ENCODE results near the gene MACO1. TPM values are rescaled to one million over a fixed set of nuclear protein-coding genes. Genes with fewer than 3 reads are reported as not detected.
"Not testable (repeated sequence)": the region's sequence is repeated elsewhere in the genome, so short reads cannot be mapped to it uniquely, and the experiment has no call there.

Gene MACO1
- total RNA-seq, 1 experiment from 2014 or later, result 14.5 TPM

DNA sequence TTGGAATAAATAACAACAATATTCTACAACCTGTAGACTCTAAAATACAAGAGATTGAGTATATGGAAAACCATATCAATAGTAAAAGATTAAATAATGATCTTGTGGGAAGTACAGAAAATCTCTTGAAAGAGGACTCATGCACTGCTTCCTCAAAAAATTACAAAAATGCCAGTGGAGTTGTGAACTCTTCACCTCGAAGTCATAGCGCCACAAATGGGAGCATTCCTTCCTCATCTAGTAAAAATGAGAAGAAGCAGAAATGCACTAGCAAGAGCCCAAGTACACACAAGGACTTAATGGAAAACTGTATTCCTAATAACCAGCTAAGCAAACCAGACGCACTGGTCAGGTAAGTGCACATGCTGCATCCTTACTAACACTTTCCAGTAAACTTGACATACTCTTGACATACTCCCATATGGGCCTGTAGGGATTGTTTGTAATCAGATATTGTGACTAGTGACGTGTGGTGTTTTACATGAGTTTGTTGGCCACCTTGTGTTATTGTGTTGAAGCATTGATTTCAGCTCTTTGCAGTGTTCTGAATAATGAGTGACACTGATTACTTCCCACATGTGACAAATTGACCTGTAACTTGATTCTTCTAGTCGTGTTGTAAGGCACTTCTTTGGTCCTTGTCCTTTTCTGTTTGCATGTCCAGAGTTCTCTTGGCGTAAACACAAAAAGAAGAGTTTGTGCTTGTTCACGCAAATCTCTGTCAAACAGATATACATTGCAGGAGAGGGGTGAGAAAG is 28.0 kb downstream of the MACO1 start:
- DNase-seq (ENCODE audit: low read depth), result no peak

DNA sequence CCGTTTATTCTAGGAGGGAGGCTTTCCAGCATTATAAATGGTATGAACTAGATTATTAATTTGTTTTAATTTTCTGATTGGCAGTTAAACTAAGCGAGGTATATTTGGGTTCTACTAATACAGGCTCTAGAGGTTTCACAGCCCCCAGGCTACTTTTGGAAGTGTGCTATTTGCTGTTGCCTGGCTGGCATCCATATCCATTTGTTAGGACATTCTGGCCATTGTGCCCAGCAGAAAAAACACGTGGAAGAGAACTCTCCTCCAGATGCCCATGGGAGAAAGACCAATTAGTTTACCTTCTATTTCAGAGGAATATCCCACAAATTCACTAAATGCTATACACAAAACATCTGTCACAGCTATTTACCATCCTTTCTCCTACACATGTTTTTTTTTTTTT is 29.3 kb downstream of the MACO1 start:
- no peak for DNase-seq (ENCODE audit: low read depth)

DNA sequence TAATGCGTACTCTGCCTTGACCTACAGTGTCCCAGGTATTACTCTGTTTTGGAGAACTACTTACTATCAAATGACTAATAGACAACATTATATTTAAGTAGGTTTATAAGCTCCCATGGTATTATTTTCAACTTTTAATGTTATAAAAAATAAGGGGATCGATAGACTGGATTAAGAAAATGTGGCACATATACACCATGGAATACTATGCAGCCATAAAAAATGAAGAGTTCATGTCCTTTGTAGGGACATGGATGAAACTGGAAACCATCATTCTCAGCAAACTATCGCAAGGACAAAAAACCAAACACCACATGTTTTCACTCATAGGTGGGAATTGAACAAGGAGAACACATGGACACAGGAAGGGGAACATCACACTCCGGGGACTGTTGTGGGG is 30.1 kb downstream of the MACO1 start:
- DNase-seq (ENCODE audit: low read depth), result not testable (repeated sequence)

DNA sequence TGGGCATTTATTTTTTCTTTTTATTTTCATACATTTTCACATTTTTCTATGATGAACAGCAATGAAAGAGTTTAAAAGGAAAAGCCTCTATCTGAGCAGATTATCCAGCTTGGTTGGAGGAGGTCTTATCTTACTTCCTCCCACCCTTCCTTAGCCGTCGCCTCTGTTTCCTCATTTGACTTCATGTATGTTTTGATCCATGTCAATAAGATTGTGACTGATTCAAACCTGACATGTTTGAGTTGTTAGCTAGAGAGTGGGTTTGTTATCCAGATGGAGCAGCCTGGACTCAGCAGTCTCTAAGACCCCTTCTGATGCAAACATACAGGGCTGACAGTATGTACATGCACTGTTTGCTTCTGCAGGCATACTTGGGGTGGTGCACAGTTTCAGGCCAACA is 31.2 kb downstream of the MACO1 start:
- DNase-seq (ENCODE audit: low read depth), result no peak

DNA sequence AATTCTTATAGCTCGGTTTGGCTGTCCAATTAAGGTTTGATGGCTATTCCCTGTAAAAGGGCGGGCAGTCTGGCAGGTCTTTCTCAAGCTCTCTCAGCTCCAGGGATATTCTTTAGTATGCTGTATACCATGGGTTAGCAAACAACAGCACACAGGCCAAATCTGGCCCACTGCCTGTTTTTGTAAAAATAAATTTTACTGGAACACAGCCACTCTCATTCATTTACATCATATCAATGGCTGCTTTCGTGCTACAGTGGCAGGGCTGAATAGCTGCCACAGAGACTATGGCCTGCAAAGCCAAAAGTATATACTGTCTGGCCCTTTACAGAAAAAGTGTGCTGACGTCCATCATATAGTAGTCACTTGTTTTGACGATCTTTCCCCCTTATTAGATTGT is 32.0 kb downstream of the MACO1 start:
- DNase-seq (ENCODE audit: low read depth), result no peak

DNA sequence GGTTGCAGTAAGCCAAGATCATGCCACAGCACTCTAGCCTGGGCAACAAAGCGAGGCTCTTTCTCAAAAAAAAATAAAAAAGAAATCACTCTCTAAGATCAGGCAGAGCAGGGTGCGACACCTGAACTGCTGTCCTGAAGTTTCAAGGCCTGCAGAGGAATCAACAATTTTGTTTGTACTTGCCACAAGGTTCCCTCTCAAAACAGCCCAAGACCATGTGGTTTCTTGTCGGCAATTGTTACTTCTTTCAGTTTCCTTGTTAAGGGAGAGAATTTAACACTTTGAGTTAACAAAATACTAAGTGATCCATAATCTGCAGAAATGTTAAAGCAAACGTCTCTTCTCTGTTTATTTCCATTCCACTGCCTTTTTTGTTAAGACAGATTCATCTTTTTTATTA is 36.5 kb downstream of the MACO1 start:
- DNase-seq (ENCODE audit: low read depth), result no peak

DNA sequence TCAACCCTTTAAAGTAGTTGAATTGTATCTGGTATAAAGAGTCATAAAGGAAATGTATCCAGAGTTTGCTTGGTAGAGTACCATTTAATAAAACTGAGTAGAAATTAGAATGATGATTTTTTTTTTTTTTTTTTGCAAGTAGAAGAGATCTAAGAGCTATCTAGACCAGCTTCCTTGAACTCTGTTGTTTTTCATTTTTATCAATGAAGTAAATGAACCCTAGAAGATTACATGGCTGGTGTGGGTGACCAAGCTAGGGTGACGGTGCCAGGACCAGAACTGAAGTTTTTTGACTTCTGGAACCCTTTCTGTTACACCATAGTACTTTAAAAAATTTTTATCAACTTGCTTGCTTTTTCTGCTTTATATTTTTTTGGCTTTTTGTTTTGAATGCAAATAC is 36.9 kb downstream of the MACO1 start:
- DNase-seq (ENCODE audit: low read depth), result no peak

DNA sequence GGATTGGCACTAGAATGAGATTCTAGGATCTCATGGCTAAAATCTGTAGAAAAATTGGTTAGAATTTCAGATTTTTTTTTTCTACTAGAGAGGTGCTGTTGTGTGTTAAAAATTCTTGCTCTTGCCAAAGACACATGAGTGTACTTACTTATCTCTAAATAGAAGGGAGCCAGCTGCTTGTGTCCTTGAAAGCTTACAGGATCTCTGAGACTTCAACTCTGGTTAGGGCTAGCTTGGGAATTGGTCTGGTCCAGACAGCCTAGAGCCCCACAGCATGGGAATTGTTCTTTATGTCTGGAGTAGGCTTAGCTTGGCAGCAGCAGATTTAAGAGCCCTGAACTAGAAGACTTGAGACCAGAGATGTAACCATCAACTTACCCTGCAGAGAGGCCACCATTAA is 37.3 kb downstream of the MACO1 start:
- DNase-seq (ENCODE audit: low read depth), result peak; percentile 61

DNA sequence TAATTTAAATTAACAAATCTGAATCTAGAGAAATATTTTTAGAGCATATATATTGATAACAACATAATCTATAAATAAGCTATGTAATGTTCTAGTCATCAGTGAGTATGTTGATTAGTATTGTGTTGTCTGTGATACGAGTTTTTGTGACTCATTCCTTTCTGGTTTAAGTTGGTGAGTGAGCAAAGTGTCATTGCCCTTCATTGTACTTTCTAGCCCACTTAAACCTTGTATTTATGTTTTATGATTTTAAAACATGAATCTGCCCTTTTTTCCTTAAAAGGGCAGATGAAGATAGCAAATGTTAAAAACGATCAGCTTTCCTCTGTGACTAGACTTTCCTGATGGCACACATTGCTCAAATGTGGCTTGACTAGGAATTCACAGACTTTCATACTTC is 38.5 kb downstream of the MACO1 start:
- DNase-seq (ENCODE audit: low read depth), result peak; percentile 77

DNA sequence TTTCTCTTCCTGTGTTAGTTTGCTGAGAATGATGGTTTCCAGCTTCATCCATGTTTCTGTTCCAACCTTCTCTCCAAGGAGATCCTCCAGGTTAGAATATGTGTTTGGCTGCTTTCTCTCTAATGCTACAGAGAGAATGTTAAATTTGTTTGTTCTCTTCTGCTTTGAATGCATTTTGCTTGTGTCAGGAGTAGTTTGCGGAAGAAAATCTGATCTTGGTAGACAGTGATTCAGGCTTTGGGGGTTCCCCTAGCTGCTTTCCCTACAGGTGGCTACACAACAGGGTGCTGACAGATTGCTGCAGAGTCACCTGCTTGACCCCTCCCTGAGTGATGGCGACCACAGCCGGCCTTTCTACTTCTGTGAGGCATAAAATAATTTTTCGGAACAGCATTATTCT is 41.8 kb downstream of the MACO1 start:
- no peak for DNase-seq (ENCODE audit: low read depth)

DNA sequence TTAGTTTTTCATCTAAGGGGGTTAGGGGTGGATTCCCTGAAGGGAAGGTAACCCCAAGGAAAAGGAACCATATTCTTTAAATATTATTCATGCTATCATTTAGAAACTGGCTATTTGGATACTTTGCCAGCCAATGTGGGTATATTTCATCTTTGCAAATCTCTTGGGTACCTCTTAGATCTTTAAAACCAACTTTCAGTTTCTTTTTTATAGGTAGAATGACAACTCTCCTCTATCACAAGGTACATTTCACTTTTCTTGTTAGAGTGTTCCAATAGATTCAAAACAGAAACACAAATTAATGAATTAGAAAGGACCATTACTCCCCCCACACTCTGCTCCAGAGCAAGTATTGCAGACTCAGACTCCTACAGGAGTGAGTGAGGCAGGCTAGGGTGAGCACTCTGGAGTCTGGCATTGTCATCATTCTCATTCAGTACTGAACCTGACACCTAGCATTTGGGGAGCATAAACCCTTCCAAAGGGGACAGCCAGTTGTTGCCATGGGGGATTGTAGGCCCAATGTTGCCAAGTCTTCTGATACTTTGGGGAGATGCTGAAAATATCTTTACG is 43.0 kb downstream of the MACO1 start:
- DNase-seq (ENCODE audit: low read depth), result no peak

DNA sequence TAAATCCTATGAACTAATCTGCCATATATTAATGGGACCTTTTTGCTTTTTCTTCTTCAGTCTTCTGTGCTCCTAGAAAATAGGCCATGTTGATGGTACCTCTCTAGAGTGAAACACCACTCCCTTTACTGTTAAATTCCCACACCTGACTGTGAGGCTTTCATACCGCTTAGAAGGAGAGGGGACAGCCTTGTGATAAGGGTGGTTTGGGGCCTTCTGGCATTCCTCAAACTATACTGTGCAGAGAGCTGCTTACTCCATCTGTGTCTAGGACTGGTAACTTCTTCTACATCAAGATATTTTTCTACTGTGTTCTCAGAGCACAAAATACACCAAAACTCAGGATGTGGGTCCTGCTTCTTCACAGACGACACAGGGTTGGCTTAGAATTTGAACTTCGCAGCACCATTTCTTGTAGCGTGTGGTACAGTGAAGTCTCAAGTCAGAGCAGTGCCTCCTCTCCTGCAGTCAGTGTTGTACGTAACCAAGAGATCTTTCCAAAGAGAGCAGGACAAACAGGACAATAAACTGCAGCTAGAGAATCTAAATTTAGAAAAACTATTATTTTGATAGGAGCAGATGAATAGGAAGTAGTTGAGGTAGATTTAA is 43.8 kb downstream of the MACO1 start:
- no peak for DNase-seq (ENCODE audit: low read depth)

DNA sequence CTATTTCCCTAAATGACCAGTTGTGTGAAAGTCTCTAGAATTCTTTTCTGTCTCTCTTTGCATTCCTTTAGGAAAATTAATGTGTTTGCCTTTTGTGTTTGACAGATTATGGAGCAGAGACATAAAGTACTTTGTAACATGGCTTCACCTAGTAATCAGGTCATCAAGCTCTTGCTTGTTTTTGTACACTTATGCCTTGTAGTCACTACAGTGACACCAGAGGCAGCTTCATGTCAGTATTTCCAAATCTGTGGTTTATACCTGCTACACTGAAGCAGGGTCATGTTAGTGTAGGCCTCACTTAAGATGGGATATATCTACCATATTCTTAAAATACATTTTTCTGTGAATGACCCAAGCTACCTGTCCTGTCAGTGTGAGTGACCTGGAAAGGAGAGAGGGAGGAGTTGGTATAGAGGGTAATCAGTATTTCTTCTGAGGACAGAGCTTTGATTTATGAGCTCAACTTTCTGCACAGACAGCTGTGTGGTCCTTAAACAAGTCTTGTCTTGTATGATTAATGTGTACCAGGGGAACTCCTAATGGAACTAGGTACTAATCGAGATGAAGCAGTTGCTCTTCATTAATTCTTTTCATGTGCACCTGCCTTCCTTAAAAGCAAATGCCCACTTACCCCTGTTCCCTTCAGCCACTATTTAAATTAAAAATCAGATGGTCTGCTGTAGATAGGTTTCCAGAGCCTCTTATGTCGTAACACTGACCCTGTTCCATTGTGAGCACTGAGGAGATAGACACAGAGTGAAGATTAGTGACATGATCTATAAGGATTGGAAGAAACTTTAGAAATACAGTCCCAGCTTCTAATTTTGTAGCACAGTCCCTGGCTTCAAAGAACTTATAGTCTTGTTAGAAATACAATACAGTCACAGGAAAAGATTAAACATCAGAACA is 45.7 kb downstream of the MACO1 start:
- no peak for DNase-seq (ENCODE audit: low read depth)

DNA sequence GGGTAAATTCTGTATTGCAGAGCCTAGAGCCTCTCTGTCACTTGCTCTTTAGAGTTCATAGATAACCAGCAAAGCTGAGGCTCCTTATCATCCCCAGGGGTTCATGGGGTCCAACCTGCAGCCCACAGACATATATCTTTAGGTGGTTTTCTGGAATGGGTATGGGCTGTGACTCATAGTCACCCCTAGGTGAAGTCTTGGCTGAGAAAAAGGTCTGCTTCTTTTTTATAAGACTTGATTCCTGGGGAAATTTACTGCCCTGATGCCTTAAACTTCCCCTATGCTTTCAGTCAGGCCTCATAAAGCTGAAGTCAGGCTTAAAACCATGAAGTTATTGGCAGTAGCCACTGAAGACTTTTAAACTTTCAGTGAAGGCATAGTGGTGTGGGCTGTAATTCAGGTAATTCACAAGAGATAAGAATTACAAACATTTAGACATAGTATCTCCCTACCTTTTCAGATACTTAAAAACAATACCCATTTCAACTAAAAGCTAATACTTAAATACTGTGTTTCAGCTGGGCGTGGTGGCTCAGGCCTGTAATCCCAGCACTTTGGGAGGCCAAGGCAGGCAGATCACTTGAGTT is 46.8 kb downstream of the MACO1 start:
- no peak for DNase-seq (ENCODE audit: low read depth)

DNA sequence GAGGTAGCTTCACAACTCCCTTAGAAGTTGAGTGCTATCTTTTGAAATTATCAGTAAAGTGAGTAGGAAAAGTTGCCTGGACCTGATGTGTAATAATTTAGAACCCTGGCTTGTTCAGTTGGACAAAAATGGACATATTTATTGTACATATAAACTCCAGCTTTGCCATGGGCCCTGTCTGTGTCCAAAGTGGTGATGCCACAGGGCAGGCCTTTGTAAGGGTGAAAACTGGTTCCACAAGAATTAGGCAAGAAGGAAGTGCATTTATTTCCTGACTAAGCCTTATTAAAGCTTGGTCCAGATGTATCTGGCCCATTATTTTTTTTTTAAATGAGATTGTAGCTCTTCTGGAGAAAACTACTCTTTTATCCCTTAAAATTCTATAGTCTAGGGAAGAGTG is 47.9 kb downstream of the MACO1 start:
- no peak for DNase-seq (ENCODE audit: low read depth)

DNA sequence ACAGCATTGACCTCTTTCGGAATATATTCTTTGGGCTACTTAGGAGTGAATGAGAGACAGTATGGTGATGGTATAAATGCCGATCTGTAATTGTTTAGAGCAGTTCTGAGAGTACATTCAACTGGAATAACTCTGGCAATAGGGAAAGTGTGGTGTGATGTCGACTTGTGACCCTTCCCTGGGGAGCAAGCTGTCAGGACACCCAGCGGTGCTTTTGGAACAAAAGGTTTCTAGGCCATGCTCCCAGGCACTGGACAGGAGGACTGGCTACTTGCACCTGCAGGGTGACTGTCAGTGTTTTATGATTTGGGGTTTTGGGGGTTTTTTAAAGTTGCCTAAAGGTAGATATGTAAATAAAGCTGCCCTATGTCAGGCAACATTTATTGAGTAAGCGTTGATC is 50.9 kb downstream of the MACO1 start:
- DNase-seq (ENCODE audit: low read depth), result no peak

DNA sequence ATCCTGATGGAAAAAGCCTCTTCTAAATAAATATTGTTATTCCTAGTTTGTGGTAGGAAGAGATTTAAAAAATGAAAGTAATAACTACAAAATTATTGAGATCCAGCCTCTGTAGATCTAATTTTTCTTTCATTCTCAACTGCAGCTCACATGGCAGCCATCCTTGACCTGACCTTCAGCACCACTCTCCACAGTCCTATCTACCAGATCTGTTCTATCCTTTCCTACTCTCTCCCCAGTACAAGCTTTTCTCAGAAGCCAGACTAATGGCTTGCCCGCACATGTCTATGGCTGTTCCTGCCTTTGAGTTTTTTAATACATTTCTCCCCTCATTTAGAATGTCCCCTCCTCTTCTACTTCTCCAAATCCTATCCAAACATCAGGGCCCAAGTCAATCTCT is 51.5 kb downstream of the MACO1 start:
- DNase-seq (ENCODE audit: low read depth), result no peak

DNA sequence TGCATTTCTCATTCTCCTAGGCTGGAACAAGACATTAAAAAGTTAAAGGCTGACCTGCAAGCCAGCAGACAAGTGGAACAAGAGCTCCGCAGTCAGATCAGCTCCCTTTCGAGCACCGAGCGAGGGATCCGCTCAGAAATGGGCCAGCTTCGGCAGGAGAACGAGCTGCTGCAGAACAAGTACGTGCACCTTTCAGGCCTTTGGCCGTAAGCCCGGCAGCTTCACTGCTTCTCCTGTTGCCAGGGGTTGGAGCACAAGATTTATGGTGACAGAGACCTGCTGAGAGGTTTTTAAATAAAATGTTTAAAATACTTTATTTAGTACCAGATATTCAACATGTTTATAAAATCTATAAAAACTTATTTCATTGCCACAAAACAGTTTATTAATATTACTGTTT is 53.4 kb downstream of the MACO1 start:
- DNase-seq (ENCODE audit: low read depth), result no peak

DNA sequence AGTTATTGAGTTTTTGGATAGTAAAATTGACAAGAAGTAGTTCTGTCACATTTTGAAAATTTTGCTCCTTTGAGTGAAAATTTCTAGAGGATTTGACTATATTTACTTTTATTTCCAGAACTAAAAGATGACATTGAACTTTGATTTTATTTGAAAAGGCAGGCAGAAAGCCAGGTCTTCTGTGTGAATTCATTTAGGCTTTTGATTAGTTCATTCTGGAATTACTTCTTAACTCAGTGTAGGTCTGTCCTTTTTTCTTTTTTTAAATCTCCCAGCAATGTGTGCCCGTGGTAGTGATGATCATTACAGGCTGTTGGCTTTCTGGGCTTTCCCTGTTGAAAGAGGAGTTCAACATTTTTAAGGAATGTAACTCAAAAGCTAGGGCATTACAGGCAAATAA is 53.8 kb downstream of the MACO1 start:
- DNase-seq (ENCODE audit: low read depth), result no peak

DNA sequence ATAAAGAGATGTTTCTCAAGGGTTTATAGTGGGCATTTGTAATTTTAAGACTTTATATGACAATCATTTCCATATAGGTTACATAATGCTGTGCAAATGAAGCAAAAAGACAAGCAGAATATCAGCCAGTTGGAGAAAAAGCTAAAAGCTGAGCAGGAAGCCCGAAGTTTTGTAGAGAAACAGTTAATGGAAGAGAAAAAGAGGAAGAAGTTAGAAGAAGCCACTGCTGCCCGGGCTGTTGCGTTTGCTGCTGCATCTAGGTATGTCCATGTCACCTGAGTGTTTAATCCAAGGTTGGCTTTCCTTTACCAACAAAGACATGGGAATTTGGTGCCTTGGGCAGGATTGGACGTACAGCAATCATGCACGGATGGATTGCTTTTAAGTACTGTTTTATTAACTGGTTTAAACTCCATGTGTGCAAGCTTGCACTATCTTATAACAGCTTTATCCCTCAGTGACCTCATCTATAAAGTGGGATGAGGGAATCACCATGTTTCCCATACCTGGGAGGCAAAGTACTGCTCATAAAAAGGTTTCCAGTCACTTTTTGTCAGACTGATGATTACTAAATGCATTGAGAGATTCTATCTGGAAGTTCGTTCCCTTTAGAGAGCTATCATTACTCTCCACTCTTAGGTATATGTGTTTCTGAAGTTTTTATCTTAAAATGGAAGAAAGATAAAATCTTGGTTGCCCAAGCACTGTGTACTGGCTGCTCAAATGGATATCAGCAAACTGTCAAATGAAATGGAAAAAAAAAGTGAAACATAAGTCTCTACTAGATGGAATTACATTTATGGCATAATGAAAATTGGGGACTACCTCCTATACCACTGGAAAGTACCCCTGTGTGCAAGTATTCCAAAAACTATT is 55.1 kb downstream of the MACO1 start:
- no peak for DNase-seq (ENCODE audit: low read depth)

DNA sequence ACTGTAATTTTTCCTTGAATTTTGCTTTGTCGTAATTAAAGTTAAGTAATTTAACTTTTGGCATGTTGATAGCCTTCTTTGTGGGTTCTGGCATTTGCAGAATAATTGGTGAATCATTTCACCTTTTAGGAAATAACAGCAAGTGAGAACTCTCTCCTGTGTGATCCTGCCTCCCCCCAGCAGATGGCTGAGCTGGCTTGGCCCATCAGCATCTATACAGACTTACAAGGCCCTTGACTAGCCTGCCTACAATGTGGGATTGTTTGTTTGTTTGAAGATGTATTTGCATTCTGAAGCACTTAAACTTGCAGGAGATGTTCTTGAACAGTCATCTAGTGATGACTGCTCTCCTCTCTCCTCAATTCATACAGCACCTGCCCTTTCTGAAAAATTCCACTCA is 55.9 kb downstream of the MACO1 start:
- peak; percentile 23 for DNase-seq (ENCODE audit: low read depth)
